ENCODE measurements around the gene DDX49.

Gene DDX49

DNA sequence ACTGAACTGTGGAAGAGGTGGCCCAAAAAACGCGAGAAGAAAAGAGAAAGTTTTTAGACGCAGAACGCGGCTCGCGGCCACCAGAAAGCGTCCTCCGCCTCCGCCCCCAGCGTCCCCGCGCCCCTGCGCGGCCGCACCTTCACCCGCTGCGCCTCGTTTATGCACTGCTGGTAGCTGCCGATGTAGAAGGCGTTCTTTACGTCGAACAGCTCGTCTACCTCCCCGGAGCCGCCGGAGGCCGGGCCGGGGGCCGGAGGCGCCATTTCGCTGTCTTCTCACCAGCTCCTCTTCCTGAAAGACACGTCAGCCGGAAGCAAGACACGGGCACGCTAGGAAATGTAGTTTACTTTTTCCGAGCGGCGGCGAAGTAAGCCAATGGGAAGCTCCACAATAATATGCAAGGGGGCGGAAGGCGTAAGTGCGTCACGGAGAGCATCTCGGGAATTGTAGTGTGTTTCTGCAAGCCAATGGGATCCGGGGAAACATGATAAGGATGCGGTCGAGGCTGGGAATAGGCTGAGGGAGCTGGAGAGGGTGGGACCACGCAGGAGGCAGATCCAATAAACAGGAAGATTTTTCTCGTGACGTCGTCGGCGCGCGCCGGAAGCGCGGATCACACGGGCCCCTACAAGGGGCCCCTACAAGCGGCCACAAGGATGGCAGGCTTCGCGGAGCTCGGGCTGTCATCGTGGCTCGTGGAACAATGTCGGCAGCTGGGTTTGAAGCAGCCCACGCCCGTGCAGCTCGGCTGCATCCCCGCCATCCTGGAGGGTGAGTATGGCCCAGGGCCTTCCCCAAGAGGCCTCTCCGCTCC lies at the start of gene DDX49, which contains the start of gene COPE:
DDX49 (plus strand) TSS at position 630 of the 814 bp plus-strand sequence; CDS start at position 657, 27 bp downstream.
COPE (minus strand) TSS at position 302 of the 814 bp plus-strand sequence; CDS start at position 263, 39 bp downstream.
- DNase-seq, result peak; percentile 100

DNA sequence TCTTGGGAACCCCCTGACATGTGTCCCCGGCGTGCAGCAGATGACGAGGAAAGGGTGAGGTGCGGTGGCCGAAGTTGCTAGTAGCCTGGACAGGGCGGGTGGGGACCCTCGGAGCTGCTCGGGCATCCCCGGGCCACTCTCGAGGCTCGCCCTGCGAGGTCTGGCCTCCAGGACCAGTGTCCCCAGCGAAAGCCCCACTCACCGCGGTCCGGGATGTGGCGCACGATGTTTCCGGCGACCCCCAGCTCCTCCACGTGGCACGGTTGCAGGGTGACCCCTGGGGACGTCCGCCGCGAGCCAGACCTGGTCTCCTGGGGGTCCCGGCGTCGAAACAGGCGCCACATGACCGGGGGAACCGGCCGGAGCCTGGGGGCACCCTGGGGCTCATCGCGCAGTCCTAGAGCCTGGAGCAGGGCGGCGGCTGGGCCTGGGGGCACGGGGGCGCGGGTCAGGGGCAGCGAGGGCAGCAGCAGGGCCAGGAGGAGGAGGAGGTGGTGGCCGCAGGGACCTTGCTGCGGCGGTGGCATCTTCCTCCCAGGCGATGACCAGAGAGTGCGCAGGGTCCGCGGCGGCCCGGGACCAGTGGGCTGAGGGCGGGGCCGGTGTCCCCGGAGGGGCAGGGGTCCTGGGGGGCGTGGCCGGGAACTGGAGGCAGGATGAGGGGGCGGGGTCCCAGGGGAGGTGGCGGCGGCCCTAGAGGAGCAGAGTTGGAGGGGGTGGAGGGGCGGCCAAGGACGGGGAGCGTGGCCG lies 49.6 kb upstream of the DDX49 start:
- no peak for DNase-seq

DNA sequence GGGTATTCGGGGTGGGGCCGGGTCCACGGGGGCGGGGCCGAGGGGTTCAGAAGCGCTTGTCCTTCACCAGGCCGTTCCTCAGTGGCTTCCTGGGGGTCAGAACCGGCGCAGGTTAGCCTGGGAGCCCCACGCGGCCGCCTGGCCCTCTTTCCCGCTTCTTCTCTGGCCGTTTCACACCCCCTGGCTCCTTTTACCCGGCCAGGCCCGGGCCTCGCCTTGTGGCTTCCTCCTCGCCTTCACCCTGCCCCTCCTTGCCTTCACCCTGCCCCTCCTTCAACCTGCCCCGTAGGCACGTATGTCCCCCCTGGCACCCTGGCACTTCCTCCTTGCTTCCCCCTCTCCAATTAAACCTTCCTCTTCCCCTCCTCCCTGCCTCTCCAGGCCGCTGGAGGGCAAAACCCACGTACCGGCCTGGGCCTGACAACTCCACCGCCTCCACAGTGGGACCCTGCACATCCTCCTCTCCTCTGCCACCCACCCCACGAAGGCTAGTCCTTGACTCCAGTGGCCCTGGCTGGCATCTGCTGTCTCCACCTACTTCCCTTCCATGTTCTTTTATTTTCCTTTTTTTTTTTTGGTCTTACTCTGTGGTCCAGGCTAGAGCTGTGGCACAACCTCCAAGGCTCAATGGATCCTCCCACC lies 48.9 kb upstream of the DDX49 start:
- no peak for DNase-seq

- DNase-seq, result no peak
These were observed 48.0 kb upstream of the DDX49 start for GRCh38 chr19:18871543-18871942.

- no peak for DNase-seq
These were observed 43.8 kb upstream of the DDX49 start for GRCh38 chr19:18875726-18876125.

DNA sequence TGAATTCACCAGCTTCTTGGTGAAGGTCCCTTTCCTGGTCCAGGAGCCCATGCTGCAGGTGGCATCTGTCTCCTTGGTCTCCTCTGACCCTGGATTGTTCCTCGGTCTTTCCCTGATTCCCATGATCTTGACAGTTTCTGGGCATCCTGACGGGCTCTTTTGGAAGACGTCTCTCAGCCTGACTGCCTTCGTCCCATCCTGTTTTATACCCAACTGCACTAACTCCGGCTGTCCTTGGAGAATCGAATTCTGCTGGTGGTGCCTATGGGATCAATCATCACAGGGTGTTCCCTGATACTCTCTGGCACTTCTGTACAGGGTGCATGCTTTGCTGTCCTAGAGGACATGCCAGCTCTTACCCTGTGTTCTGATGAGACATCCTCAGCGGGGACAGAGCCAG lies 42.6 kb upstream of the DDX49 start:
- DNase-seq, result no peak

GRCh38 chr19:18878058-18878797 lies 41.3 kb upstream of the DDX49 start:
- DNase-seq, result no peak

- no peak for DNase-seq
These were observed 40.5 kb upstream of the DDX49 start for GRCh38 chr19:18878858-18879578.

GRCh38 chr19:18879579-18880373 lies 39.7 kb upstream of the DDX49 start:
- no peak for DNase-seq

GRCh38 chr19:18881491-18881890 lies 38.0 kb upstream of the DDX49 start:
- no peak for DNase-seq

- DNase-seq, result no peak
These were observed 35.8 kb upstream of the DDX49 start for GRCh38 chr19:18883526-18884304.

GRCh38 chr19:18886972-18887371 lies 32.5 kb upstream of the DDX49 start:
- no peak for DNase-seq

DNA sequence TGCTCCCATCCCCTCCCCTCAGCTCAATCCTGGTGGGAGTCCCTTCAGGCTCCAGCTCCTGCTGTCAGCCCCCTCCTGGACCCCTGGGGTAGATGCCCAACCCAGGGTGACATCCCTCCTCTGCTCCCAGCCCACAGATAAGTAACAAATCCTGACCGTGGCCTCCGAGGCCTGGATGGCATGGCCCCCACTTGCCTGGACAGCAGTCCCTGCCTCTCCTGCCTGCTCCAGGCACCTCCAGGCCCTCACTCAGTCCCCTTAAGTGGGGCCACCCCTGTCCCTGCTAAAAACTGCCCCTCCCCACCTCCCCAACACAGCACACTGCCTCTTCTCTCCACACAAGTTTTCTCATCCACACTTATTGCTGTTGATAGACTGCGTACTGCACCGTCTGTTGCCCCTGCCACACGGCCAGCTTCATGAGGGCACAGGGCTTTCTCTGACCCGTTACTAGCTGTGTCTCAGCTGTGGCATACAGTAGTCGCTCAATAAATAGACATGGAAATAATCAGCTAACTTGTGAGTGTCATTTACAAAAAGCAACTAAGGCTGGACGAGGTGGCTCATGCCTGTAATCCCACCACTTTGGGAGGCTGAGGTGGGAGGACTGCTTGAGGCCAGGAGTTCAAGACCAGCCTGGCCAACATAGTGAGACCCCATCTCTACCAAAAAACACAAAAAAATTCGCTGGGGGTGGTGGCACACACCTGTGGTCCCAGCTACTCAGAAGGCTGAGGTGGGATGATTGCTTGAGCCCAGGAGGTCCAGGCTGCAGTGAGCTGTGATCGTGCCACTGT lies 29.4 kb upstream of the DDX49 start:
- DNase-seq, result no peak

- no peak for DNase-seq
These were observed 25.8 kb upstream of the DDX49 start for GRCh38 chr19:18893587-18894253.

DNA sequence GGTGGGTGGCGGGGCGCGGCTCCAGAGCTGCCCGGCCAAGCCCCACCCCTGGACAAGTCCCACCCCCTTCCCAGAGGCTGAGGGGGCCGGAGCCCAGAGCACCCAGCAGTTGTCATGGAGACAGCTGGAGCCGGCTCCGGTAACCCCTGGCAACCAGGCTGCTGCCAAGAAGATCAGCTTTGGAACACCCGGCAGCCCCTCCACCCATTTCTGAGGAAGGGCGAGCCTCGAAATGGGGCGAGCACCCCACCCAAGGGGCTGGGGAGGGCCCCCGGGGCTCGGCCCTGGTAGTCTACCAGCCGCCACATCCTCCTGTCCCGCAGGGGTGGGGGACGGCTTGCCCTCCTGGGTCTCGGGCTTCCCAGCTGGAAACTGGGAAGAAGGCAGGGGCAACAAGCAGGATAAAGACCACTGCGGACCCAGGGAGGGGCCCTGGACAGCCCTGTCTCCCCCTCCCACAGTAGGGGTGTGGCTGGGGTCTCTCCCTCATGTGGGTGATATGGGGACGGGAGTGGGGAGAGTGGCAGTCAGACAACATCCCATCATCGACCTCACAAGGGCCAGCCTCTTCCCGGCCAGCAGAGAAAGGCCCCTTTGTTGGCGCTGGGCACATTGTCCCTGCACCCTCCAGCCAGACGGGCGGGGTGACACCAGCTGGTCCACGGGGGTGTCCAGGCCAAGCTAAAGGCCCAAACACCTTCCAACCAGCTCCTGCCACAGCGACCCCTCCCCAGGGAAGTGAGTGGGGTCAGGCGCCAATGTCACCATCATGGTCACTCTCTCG lies 25.1 kb upstream of the DDX49 start:
- DNase-seq, result peak; percentile 36

DNA sequence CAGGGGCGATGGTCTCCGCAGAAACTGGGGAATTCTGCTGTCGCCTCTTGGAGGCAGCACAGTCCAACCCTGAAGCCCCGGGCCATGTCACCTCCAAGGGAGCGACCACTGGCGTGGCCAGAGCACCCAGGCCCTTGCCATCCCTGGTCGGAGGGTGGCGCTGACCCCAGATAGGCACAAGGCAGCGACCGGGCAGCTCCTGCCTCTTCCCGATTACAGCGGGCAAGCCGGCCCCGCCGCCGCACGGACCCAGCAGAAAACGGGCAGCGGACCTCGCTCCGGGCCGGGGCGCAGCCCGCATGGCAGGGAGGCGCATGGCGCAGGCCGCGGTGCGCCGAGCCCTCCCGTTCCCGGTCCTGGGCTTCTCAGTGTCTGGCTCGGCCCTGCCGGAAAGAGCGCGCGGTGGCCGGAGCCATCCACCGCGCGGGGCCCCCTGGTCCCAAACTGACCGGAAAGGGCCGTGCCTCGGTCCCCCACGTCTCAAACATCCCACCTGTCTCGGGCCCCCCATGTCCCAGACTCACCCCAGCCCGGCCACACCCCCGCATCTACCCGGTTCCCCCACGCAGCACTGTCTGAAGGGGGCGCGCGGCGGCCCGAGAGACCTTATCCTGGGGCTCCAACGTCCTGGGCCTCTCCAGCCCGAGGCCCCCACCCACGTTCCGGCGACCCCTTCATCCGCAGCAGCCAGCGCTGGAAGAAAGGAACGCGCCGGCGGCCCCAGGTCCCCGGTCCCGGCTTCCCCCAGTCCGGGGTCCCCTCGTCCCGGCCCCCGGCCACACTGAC lies 24.3 kb upstream of the DDX49 start:
- DNase-seq, result no peak

- DNase-seq, result no peak
These were observed 23.6 kb upstream of the DDX49 start, which contains the start of gene CERS1 for GRCh38 chr19:18895824-18896341. Gene CERS1 (minus strand): TSS chr19:18896158. CDS start chr19:18896072, 86 bp downstream.

All from fibroblast of skin of right biceps (primary cell).